GM19193 (cell line): Measurements from ENCODE around the gene ICAM5.

Source experiments
- POLR2A ChIP-seq: IDR thresholded peaks from 4 replicates; pipeline ENCODE4 v1.6.1; 2011; ENCODE audit not compliant: insufficient read depth, insufficient read length; ENCODE audit errors: extremely low read depth

ICAM5 gene

DNA sequence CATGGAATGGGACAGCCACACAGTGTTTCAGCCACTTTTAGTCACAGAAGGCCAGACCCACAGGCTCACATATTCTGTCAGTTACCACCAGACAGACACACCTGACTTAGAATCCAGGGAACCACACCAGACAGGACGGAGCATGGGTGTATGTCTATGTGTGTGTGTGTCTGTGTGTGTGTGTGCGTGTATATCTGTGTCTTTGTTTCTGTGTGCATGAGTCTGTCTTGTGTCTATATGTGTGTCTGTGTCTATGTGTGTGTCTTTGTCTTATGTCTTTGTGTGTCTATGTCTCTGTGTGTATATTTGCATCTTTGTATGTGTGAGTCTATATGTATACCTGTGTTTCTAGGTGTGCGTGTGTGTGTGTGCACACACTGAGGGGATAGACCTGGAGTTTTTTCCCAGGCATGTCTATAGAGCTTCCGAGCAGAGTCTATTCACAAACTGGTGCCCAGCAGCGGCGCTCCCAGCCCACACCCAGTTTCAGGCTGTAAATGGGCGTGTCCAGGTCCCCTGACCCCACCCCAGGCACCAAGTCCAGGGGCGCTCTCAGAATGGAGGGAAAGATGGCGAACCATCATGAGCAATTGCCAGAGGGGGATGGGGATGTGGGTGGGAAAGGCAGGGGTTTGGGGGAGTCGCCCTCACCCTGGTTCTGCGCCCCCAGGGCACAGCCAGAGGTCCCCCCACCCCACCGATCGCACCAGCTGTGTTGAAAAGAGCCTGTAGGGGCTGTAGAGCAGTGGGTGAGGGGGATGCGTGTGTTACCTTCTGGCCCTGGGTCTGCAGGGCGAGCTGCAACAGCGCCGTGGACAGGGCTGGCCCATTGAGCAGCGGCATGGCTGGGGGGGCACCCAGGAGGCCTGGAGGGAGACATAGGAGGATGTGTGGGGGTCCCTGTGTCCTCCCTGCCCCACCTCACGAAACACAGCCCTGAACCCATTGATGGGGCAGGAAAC lies 32.4 kb downstream of the ICAM5 start:
- no peak for TF ChIP-seq POLR2A

DNA sequence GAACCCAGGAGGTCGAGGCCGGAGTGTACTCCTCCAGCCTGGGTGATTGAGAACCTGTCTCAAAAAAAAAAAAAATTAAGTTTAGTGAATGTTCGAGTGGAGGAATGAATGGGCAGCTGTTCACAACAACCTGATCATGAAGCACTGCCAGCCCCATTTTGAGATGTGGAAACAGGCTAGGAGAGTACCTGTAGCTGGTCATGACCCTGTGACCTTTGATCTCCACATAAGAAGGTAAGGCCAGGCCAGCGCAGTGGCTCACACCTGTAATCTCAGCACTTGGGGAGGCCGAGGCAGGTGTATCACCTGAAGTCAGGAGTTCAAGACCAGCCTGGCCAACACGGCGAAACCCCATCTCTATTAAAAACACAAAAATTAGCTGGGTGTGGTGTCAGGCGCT lies 36.0 kb downstream of the ICAM5 start:
- no peak for TF ChIP-seq POLR2A

DNA sequence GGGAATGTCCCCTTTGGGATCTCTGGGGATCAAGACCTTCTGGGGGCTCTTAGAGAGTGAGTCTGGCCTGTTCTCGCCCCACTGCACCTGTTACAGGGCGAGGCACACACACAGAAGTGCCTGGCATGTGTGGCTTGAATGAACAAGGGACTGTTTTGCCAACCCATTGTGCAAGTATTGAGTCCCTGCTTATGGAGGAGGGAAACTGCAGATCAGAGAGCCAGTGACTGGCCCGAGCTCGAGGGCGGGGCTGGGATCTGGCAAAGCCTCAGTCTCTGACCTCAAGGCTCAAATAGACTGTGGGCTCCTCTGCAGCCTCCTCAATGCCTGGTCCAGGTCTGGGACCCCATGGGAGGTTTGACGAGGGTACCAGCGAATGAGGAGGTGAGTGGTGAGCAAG lies 38.0 kb downstream of the ICAM5 start:
- no peak for TF ChIP-seq POLR2A

DNA sequence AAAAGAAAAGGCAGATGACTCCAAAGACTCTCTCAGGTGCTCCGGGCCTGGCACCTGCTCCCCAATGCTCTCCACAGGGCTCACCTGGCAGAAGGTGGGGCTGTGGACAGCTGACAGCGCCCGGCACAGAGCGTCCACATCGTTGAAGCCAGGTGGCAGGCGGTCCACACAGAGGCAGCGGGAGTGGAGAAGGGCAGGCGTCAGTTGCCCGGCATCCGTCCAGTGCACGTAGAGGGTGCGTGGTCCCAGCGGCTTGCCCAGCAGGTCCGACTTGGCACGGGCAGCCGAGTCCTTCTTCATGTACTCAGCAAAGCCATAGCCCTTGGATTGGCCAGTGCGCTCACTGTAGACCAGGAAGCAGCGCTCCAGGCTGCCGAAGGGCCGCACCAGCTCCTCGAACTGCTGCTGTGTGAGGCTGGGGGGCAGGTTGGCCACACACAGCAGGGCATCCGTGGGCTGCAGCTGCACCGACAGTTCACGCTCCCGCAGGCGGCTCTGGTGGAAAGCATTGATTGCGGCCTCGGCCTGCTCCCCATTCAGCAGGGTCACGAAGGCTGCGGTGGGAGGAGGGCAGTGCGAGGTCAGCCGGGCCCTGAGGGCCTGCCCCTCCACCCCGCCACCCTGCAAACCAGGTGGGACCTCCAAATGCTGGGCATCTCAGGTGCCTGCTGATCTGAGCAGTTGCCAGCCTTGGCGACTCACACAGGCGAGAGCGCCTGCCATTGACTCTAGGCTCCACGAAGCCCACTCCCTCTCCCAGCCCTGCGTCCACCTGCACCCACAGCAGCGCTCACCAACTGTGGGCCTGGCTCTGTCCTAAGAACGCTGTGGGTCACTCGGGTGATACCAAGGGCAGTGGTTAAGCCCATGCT lies 39.0 kb downstream of the ICAM5 start:
- TF ChIP-seq POLR2A = no peak

DNA sequence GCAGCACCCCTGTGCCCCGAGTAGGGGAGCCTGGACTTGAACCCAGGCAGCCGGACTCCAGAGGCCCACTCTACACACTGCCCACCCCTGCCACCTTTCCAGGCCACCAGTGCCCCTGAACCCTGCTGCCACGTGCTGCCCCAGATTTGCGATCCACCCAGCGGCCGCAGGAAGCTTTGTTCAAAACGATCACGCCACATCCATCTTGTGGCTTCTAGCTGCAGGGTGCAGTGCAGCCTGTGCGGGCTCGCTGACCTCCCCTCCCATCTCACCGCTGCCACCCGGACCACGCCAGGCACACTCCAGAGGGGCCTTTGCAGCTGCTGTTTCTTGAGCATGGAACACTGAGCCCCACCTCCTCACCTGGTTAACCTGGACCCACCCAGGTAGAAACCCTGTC lies 39.8 kb downstream of the ICAM5 start:
- no peak for TF ChIP-seq POLR2A

DNA sequence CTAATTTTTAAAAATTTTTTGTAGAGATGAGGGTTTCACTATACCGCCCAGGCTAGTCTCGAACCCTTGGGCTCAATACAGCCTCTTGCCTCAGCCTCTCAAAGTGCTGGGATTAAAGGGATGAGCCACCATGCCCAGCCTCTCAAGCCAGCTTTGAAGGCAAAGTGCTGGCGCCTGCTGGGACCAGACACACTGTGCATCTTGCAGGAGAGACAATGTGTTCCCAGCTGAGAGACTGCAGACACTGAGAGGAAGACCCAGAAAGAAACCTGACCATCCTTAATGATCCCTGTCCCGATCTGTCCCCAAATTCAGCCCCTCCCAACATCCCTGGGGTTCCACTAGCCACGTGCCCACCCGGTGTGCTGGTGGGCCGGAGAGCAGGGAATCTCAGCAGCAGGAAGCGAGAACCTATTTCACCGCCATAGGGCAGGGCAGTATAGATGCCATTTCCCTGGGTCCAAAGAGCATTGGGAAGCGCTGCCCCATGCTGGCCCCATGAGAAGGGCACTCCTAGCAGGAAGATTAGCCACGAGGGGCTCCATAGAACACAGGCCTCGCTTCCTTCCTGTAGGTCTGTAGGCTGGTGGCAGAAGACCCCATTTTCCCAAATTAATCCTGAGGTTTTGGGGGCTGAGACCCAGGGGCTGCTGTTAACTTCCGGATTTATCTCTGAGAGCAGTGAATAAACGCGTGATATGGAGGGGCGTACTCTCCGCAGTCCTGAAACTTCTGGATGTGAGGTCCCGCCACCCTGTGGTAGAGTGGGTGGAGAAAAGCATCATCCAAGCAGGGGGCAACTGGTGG lies 42.6 kb downstream of the ICAM5 start:
- TF ChIP-seq POLR2A = no peak

DNA sequence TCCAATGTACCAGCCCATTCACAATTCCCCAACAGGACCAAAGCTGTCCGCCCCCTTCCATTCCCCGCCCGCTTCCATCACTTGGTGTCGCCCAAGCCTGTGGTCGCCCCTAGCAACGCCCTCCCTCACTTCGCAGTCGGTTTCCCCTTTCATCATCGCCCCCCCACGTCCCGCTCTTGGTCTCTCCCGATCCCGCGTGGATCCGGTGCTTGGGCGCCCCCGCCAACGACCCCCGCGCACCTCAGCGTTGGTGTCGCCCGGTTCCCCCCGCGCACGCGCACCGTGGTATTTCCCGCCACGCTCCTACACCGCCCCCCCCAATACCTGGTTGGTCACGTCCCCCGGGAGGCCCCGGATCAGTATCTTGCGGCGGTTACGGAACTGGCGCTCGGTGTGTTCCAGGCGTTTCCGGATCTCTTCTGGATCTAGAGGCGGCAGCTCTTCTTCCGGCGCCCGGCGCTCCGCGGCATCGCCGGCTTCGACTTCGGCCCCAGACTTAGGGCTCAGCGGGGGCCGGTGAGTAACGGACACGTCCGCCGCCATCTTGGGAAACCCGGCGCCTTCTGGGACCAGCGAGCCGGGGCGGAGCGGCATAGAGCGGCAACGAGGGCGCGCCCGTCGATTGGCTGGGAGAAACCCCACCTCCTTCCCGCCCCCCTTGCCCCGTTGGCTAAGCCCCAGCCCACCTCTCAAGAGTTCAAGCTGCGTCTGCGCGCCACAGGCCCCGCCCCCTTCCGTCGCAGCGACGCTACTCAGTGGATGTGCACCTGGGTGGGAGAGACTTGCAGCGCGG lies 43.4 kb downstream of the ICAM5 start, which contains the start of gene RAVER1:
Gene RAVER1, minus strand, starts transcription at position 565 of the 793 bp plus-strand sequence. Its CDS starts 22 bp downstream, at position 543.
- TF ChIP-seq POLR2A = peak; percentile 94

DNA sequence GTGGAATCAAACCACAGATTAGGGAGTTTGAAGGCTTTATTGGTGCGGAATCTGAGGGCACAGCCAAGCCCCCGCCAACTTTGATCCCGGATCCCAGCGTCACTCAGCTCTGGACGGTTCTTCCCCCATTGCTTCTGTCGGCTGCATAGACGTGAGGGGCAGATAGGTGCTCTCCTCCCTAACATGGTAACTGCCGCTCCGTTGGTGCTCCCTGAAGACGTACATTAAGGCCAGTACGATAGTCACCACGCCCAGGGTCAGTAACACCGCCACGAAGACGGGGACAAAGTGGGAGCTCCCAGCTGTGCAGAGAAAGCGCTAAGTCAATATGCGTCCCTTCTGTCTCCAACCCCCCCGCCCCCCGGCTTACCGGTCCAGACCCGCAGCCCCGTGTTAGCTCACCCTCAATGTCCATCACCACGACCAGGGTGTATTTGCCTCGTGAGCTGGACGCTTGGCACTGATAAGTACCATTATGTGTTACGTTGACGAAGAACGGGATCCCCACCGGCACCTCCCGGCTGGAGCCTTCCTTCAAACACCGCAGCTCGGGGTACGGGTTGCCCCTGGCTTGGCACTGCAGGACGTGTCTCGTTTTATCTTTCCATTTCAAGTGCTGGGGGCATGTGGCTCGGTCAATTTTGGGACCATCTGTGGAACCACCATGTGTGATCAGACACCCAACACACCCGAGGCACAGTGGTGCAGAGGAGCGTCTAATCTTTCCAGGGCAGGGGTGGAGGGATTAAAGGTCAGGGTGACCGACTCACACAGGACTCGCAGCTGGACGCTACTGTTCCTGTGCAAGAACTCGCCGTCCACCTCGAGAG lies 44.2 kb downstream of the ICAM5 start:
- no peak for TF ChIP-seq POLR2A

DNA sequence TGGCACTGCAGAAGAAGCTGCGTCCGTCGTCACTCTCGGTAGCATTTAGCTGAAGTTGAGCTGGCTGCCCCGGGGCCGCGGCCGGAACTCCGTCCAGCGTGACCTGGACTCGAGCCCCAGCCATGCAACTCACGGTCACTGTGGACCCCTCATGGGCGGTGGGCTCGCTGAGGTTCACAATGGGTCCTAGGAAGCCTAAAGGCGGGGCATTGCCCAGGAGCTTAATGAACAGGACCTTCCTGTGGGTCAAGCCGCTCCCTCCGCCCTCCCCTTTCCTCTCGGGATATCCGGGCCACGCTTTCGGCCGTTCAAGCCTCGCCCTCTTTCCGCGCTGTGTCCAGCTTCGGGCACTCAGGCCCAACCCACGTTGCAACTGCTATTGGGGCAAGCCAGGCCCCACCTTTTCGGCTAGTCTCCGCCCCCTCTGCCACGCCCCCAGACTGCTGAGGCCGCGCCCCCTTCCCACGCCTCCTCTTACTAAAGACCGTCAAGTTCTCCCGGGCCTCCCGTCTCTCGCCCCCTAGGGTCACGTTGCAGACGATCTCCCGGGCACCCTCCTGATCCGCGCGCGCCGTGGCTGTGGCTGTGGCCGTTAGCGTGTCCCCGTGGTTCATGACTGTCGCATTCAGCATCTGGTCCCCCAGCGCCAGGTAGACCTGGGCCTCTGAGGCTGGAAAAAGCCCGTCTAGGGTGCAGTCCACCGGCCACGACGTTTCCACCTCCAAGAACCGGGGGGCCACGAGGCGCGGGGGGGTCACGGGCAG lies 45.0 kb downstream of the ICAM5 start:
- no peak for TF ChIP-seq POLR2A

DNA sequence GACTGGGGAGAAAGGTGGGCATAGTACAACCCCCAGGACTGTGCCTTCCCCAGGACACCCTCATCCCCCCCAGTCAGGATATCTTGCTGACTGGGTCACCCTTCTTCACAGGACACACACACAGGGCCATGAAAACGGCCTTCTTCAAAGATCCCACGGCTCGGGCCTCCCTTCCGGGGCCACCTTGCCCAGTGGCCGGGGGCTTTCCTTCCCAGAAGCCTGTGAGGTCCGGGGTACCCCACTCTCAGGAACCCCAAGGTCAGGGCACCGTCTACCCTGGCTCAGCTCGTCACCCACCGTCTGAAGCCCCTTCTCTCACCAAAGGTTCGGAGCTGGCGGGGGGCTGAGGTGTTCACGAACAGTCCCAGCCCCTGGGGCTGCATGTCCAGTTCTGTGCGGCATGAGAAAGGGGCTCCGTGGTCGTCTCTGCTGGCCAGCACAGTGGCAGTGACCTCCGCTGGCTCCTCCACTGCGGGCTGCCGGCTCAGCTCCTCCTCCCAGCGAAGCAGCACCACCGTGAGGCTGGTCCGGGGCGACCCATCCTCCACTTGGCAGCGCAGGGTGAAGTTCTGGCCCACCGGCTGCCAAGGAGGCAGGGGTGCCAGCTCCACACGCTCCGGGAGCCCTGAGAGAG lies 45.7 kb downstream of the ICAM5 start:
- no peak for TF ChIP-seq POLR2A

DNA sequence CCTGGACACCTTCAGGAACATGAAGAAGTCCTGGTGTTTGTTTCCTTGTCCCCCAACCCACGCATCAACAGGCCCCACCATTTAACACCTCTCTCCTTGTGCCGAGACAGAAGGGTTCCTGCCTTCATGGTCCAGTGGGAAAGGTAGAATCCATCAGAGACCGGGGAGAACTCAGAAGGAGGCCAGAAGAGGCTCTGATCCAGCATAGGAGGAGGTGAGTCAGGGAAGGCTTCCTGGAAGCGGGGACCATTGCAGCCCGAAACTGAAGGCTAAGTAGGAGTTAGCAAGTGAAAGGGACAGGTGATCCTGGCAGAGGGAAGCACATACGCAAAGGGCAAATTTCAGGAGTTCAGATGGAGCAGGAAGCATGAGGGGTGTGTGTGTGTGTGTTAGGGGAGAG lies 49.2 kb downstream of the ICAM5 start:
- TF ChIP-seq POLR2A = no peak

DNA sequence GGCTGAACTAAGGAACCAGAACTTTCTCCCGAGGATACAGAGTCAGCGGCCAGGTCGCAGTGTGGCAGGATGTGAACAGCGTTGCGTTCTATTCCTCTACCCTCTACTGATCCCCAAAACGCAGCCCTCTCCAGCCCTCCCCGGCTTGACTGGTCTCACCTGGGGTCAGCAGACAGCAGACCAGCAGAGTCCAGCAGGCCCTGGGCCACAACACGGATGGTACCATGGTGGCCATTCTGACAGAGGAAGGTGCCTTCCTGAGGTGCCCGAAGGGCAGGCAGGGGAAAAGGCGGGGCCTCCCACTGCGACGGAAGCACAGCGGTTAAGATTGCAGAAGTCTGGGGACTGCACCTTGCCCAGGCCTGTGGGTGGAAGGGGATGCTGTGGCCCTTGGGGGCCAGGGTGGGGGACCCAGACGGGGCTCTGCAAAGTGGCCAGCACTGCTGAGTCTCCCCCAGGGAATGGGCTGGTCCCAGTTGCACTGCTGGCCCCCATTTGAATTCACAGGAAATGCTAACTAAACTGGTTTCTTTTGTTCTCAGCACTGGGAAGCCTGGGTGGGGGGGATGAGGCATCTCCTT lies 49.7 kb downstream of the ICAM5 start, which contains the start of gene ICAM3:
Gene ICAM3, minus strand, starts transcription at position 245 of the 581 bp plus-strand sequence. Its CDS starts 10 bp downstream, at position 235.
- TF ChIP-seq POLR2A = peak; percentile 82

DNA sequence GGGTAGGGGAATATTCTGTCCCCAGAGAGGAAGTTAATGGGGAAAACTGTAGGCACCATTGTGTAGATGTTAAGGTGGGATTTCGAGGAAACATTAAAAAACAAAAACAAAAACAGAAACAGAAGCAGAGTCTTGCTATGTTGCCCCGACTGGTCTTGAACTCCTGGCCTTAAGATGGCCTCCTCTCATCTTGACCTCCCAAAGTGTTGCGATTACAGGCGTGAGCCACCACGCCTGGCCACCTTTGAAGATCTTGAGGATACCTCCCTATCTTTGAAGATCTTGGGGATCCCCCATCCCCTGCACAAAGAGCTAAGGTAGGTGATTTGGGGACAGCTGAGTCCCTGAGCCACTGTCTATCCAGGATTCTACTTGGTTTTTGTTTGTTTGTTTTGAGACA lies 50.2 kb downstream of the ICAM5 start:
- no peak for TF ChIP-seq POLR2A
